NCI-H1417 (cell line): Measurements from ENCODE around the gene LENG1.

ENCODE experiments used
- DNase-seq, 3 experiments: peaks; one replicate each; lab custom pipeline; 2025; lab: John Stamatoyannopoulos, UW

The LENG1 gene

DNA sequence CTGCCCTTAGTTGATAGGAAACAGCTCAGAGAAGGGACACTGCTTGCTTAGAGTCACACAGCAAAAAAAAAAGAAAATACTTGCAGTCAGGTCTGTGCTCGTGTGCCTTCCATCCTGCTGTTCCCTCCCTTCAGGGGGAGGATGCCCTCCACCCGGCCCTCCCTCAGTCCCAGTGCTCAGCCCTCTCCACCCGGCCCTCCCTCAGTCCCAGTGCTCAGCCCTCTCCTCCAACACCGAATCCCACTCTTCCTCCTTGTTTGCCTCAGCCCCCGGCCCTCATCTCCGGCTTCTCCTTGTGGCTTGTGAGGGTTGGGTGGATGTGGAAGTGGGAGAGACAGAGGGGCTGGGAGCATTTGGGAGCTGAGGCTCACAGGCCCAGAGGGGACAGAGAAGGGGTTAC lies 49.9 kb downstream of the LENG1 start:
- no peak for DNase-seq

- no peak for DNase-seq
Measured at GRCh38 chr19:54108496-54108895, 51.0 kb downstream of the LENG1 start.

GRCh38 chr19:54107876-54108490 lies 51.5 kb downstream of the LENG1 start:
- no peak for DNase-seq

- DNase-seq: no peak
Measured at GRCh38 chr19:54106716-54107115, 52.8 kb downstream of the LENG1 start.

- no peak for DNase-seq
Measured at GRCh38 chr19:54105796-54106195, 53.7 kb downstream of the LENG1 start.
